ENCODE data around the gene LOC101059915.
"Not testable (repeated sequence)": the region's sequence is repeated elsewhere in the genome, so short reads cannot be mapped to it uniquely, and the experiment has no call there.

Gene LOC101059915

GRCh38 chrX:71640002-71640401 lies 27.3 kb upstream of the LOC101059915 start:
- H3K4me3 ChIP-seq (ENCODE audit: low read depth, low read length) = no peak overlapping the region
- TF ChIP-seq CTCF (IDR thresholded peaks at IDR 0.05; ENCODE audit: low read depth, low read length) = no peak

GRCh38 chrX:71644406-71644805 lies 22.9 kb upstream of the LOC101059915 start:
- not testable (repeated sequence) for H3K4me3 ChIP-seq (ENCODE audit: low read depth, low read length)

GRCh38 chrX:71650333-71650969 lies 16.9 kb upstream of the LOC101059915 start:
- no peak for TF ChIP-seq CTCF (IDR thresholded peaks at IDR 0.05; ENCODE audit: low read depth, low read length)
- no peak overlapping the region for H3K4me3 ChIP-seq (ENCODE audit: low read depth, low read length)

- no peak overlapping the region for H3K4me3 ChIP-seq (ENCODE audit: low read depth, low read length)
These were observed 14.9 kb upstream of the LOC101059915 start for GRCh38 chrX:71652405-71652804.

GRCh38 chrX:71653344-71653743 lies 14.0 kb upstream of the LOC101059915 start:
- H3K4me3 ChIP-seq (ENCODE audit: low read depth, low read length) = no peak overlapping the region
- TF ChIP-seq CTCF (IDR thresholded peaks at IDR 0.05; ENCODE audit: low read depth, low read length) = no peak

More at GRCh38 chrX:71652405-71652804, 14.9 kb upstream of the LOC101059915 start:
- peak; percentile 46 for TF ChIP-seq CTCF (IDR thresholded peaks at IDR 0.05; ENCODE audit: low read depth, low read length)

- H3K4me3 ChIP-seq (ENCODE audit: low read depth, low read length) = no peak overlapping the region
- no peak for TF ChIP-seq CTCF (IDR thresholded peaks at IDR 0.05; ENCODE audit: low read depth, low read length)
These were observed 10.1 kb upstream of the LOC101059915 start for GRCh38 chrX:71657267-71657666.

GRCh38 chrX:71659342-71659741 lies 8.0 kb upstream of the LOC101059915 start:
- TF ChIP-seq CTCF (IDR thresholded peaks at IDR 0.05; ENCODE audit: low read depth, low read length) = no peak
- no peak overlapping the region for H3K4me3 ChIP-seq (ENCODE audit: low read depth, low read length)

GRCh38 chrX:71659959-71660358 lies 7.4 kb upstream of the LOC101059915 start:
- H3K4me3 ChIP-seq (ENCODE audit: low read depth, low read length) = no peak overlapping the region
- no peak for TF ChIP-seq CTCF (IDR thresholded peaks at IDR 0.05; ENCODE audit: low read depth, low read length)

All from WI38 (cell line).